Heart left ventricle (tissue), 16 donors: Measurements from ENCODE around the gene CTCFL. TPM values are rescaled to one million over a fixed set of nuclear protein-coding genes. Genes with fewer than 3 reads are reported as not detected.

ENCODE experiments used
- ATAC-seq, 4 donors: fragments of 200-7000 bp; cut with Tn5 transposase; one replicate each; pipeline ENCODE4 v1.9.1; 2020 to 2022; ENCODE audit warnings: moderate library complexity in 4 of 4, mild to moderate bottlenecking in 3 of 4, moderate number of reproducible peaks in 1 of 4
- DNase-seq, 5 donors: peaks; one replicate each; pipeline ENCODE4 v3.0.0-alpha.2; 2020
- H3K27ac ChIP-seq, 12 donors: fragments of 200-600 bp; sonication (generic) in 4 of 12; one replicate each; pipeline versions ENCODE4 v1.5.0 to v1.8.0; 2016 to 2022; ENCODE audit warnings: mild to moderate bottlenecking in 2 of 12
- H3K27me3 ChIP-seq, 9 donors: fragments of 200-600 bp; sonication (generic) in 2 of 9; one replicate each; pipeline versions ENCODE4 v1.5.1 to v1.8.0; 2016 to 2022; ENCODE audit warnings: mild to moderate bottlenecking in 3 of 9
- H3K36me3 ChIP-seq, 9 donors: fragments of 200-600 bp; sonication (generic) in 2 of 9; one replicate each; pipeline versions ENCODE4 v1.5.0 to v1.8.0; 2018 to 2022; ENCODE audit warnings: mild to moderate bottlenecking in 2 of 9
- H3K4me1 ChIP-seq, 12 donors: fragments of 200-600 bp; sonication (generic) in 4 of 12; one replicate each; pipeline versions ENCODE4 v1.5.0 to v1.8.0; 2016 to 2022; ENCODE audit warnings: mild to moderate bottlenecking in 3 of 12
- H3K4me3 ChIP-seq, 12 donors: fragments of 200-600 bp; sonication (generic) in 4 of 12; one replicate each; pipeline versions ENCODE4 v1.5.0 to v1.8.0; 2017 to 2022; ENCODE audit warnings: mild to moderate bottlenecking in 9 of 12, moderate library complexity in 4 of 12
- H3K9me3 ChIP-seq, 12 donors: fragments of 200-600 bp; sonication (generic) in 4 of 12; one replicate each; pipeline versions ENCODE4 v1.5.0 to v1.8.0; 2016 to 2022; ENCODE audit warnings: mild to moderate bottlenecking in 1 of 12
- POLR2A ChIP-seq, 2 donors: fragments of 450-650 bp; IDR thresholded peaks; one replicate each; pipeline ENCODE4 v1.6.1; 2017; ENCODE audit warnings: antibody characterized with exemption in 2 of 2, mild to moderate bottlenecking in 2 of 2, moderate library complexity in 2 of 2
- WGBS, 4 donors: extraction: QIAGEN DNeasy Blood & Tissue Kit in 2 of 4; methylation state at CpG; one replicate each; pipeline versions ENCODE4 v1.1.5 to v1.1.7; 2013 to 2018; 5-methylcytosine and 5-hydroxymethylcytosine counted together
- intact Hi-C, 10 donors: fragments of 100-400 bp; cut with DNase I; formaldehyde crosslinking; loops; one replicate each; pipeline versions ENCODE4 v1.11.1 to v1.14.2; 2022
- polyA plus RNA-seq, 2 donors: library from polyadenylated mRNA; stranded (reverse); fragments of 200-250 nt; gene quantifications; one replicate each; pipeline ENCODE4 v1.2.3, GENCODE V29; 2013
- total RNA-seq, 9 donors: library from RNA; depleted of rRNA in 2 of 9; stranded (reverse); fragments of >200 nt in 2 of 9; fragmentation: NEBNext Ultra II Directional in 3 of 9; extraction: Animal tissue kit (Norgen Biotek cat#: 25700) in 3 of 9; gene quantifications; one replicate each; pipeline versions ENCODE4 v1.1.0 to v1.2.4, GENCODE V29; 2016 to 2023
- TF ChIP-seq, protein P1 (sequence below), 12 donors: fragments of 200-600 bp; sonication (generic) in 4 of 12; IDR thresholded peaks; one replicate each; pipeline versions ENCODE4 v1.5.0 to v1.8.0; 2018 to 2022; ENCODE audit warnings: antibody characterized with exemption in 12 of 12, mild to moderate bottlenecking in 5 of 12
- donor health status: ischemic (EF 13 %, LVEDD 7.1; RV severe dilation, severe dysfunction).
- donor health status: healthy with polysubstance abuse.
- donor health status: DM: no; HTN: yes; CAD: no.
- donor health status: DM: no; HTN: no; CAD: no.
- donor health status: ischemic (EF 25% LVEDD 6.9; RV normal size, moderate dysfunction).
- donor health status: ischemic (EF 25% LVEDD 5.7; RV mildly dilated, moderate dysfunction).
- donor health status: healthy.
- donor health status: DM: yes; HTN: yes; CAD: no.
- donor health status: ischemic (EF 35%, LVEDD 5.7; RV mildly dilated, moderate dysfunction).
- donor health status: nonischemic (EF 11% LVEDD 7.7; RV severe dilation, severe dysfunction).
- donor health status: DM: yes; HTN: yes; CAD: no.
- donor health status: PGD.
- donor health status: ischemic (EF 29% LVEDD 5.4; RV normal size, mild dysfunction).
- donor health status: nonischemic (EF 23%, LVEDD 6.1; RV moderate dilation, normal function).

The CTCFL gene
- total and polyA plus RNA-seq, 11 donors, result not detected

GRCh38 chr20:57464642-57465211, 60.2 kb downstream of the CTCFL start:
- no peak for TF ChIP-seq POLR2A (IDR thresholded peaks at IDR 0.05)
- TF ChIP-seq, protein P1, sequence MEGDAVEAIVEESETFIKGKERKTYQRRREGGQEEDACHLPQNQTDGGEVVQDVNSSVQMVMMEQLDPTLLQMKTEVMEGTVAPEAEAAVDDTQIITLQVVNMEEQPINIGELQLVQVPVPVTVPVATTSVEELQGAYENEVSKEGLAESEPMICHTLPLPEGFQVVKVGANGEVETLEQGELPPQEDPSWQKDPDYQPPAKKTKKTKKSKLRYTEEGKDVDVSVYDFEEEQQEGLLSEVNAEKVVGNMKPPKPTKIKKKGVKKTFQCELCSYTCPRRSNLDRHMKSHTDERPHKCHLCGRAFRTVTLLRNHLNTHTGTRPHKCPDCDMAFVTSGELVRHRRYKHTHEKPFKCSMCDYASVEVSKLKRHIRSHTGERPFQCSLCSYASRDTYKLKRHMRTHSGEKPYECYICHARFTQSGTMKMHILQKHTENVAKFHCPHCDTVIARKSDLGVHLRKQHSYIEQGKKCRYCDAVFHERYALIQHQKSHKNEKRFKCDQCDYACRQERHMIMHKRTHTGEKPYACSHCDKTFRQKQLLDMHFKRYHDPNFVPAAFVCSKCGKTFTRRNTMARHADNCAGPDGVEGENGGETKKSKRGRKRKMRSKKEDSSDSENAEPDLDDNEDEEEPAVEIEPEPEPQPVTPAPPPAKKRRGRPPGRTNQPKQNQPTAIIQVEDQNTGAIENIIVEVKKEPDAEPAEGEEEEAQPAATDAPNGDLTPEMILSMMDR (IDR thresholded peaks at IDR 0.05), result peak in 1 of 12 donors; percentile 31
- H3K4me1 ChIP-seq, result peaks cover 0 to 41% (median 8%) of the 10 kb centered on the region in 12 donors
- no peaks in the 10 kb centered on the region for H3K9me3 ChIP-seq
- WGBS, 4 donors, result 74 to 90% (median 83%) methylated on average over 11 to 13 of the region's 13 CpGs
- H3K36me3 ChIP-seq, result no peaks in the 10 kb centered on the region
- intact Hi-C loops, result no loop called here
- ATAC-seq, result no peak
- H3K27ac ChIP-seq, result no peak overlapping the region
- no peak overlapping the region for H3K4me3 ChIP-seq
- peaks cover 0 to 10% (median 0%) of the 10 kb centered on the region in 9 donors for H3K27me3 ChIP-seq
- peak in 2 of 5 donors; percentile 36 to 55 for DNase-seq

GRCh38 chr20:57462781-57463180, 62.2 kb downstream of the CTCFL start:
- H3K9me3 ChIP-seq, result peaks cover 0 to 5% (median 0%) of the 10 kb centered on the region in 12 donors
- peaks cover 0 to 3% (median 0%) of the 10 kb centered on the region in 9 donors for H3K27me3 ChIP-seq
- intact Hi-C loops, result loop anchor here in 1 of 10 donors (2.0 kb wide), 1 partner anchor 18 kb away; no protein-coding TSS in a partner anchor
- TF ChIP-seq POLR2A (IDR thresholded peaks at IDR 0.05), result no peak
- TF ChIP-seq, protein P1 (IDR thresholded peaks at IDR 0.05), result no peak
- H3K4me3 ChIP-seq, result no peak overlapping the region
- ATAC-seq (no peak), DNase-seq (no peak)
- H3K4me1 ChIP-seq, result peaks cover 0 to 50% (median 6%) of the 10 kb centered on the region in 12 donors
- H3K27ac ChIP-seq, result no peak overlapping the region
- WGBS, 4 donors, result 90 to 92% (median 91%) methylated on average over 8 of the region's 8 CpGs
- no peaks in the 10 kb centered on the region for H3K36me3 ChIP-seq

- H3K4me1 ChIP-seq, result peaks cover 0 to 60% (median 9%) of the 10 kb centered on the region in 12 donors
- 65 to 86% (median 73%) methylated on average over 4 to 7 of the region's 7 CpGs for WGBS, 4 donors
- TF ChIP-seq, protein P1 (IDR thresholded peaks at IDR 0.05), result no peak
- TF ChIP-seq POLR2A (IDR thresholded peaks at IDR 0.05), result no peak
- H3K27ac ChIP-seq, result peak overlapping the region in 6 of 12 donors; percentile 14 to 62 (median 55)
- intact Hi-C loops, result loop anchor here in 1 of 10 donors (2.0 kb wide), 1 partner anchor 17 kb away; no protein-coding TSS in a partner anchor
- peaks cover 0 to 3% (median 0%) of the 10 kb centered on the region in 9 donors for H3K27me3 ChIP-seq
- no peak overlapping the region for H3K4me3 ChIP-seq
- no peaks in the 10 kb centered on the region for H3K36me3 ChIP-seq
- DNase-seq (no peak), ATAC-seq (no peak)
- peaks cover 0 to 5% (median 0%) of the 10 kb centered on the region in 12 donors for H3K9me3 ChIP-seq
Observed at GRCh38 chr20:57461726-57462125, 63.2 kb downstream of the CTCFL start.

GRCh38 chr20:57460781-57461465, 64.0 kb downstream of the CTCFL start:
- Histone ChIP-seq H3K4me1 (peaks cover 0 to 60% (median 9%) of the 10 kb centered on the region in 12 donors), H3K9me3 (peaks cover 0 to 5% (median 0%) of the 10 kb centered on the region in 12 donors), H3K4me3 (no peak overlapping the region), H3K27ac (peak overlapping the region in 8 of 12 donors; percentile 9 to 62 (median 48)), H3K36me3 (no peaks in the 10 kb centered on the region), H3K27me3 (no peaks in the 10 kb centered on the region)
- ATAC-seq (peak; percentile 63 to 85 (median 74)), DNase-seq (peak in 3 of 5 donors; percentile 46 to 64 (median 56))
- TF ChIP-seq POLR2A (IDR thresholded peaks at IDR 0.05), result no peak
- TF ChIP-seq, protein P1 (IDR thresholded peaks at IDR 0.05), result no peak
- 32 to 69% (median 50%) methylated on average over 5 to 15 of the region's 15 CpGs for WGBS, 4 donors
- intact Hi-C loops, result no loop called here
